Fibroblast of villous mesenchyme (primary cell): ENCODE data around the gene MYMK. TPM values are rescaled to one million over a fixed set of nuclear protein-coding genes. Genes with fewer than 3 reads are reported as not detected.

ENCODE experiments used
- DNase-seq: peaks from one replicate; pipeline ENCODE4 v3.0.0-alpha.2; 2010; ENCODE audit warnings: low read depth
- H3K4me3 ChIP-seq: 2 replicates; pipeline ENCODE4 v1.5.1; 2011; ENCODE audit warnings: low read depth, mild to moderate bottlenecking, low read length
- CTCF ChIP-seq: IDR thresholded peaks from 2 replicates; pipeline ENCODE4 v1.5.1; 2012; ENCODE audit warnings: low read depth, mild to moderate bottlenecking, low read length; ENCODE audit not compliant: insufficient read depth
- total RNA-seq: library from RNA; depleted of rRNA; stranded (reverse); fragments of >200 nt; gene quantifications from 2 replicates; pipeline ENCODE4 v1.2.3, GENCODE V29; 2012

Gene MYMK
- total RNA-seq, 1 donor, result not detected

GRCh38 chr9:133465984-133466383, 58.8 kb downstream of the MYMK start:
- no peak overlapping the region for H3K4me3 ChIP-seq
- no peak for TF ChIP-seq CTCF
- DNase-seq, result no peak

- TF ChIP-seq CTCF, result no peak
- no peak for DNase-seq
Observed at GRCh38 chr9:133464638-133465037, 60.1 kb downstream of the MYMK start.

More at GRCh38 chr9:133464638-133465037, 60.1 kb downstream of the MYMK start:
- H3K4me3 ChIP-seq, result no peak overlapping the region

Other genes with a start within 250 kb of the MYMK start
- gene ABO, start 249.8 kb downstream of the MYMK start, total RNA-seq, result not detected in 2 replicates
- gene SURF6, start 188.8 kb downstream of the MYMK start, total RNA-seq, result 7.4 and 8.2 TPM in 2 replicates
- gene MED22, start 176.8 kb downstream of the MYMK start, total RNA-seq, result 11.9 and 12.1 TPM in 2 replicates
- 1,651 and 1,997 TPM in 2 replicates for gene RPL7A, start 176.7 kb downstream of the MYMK start, total RNA-seq
- 13.4 and 14.2 TPM in 2 replicates for gene SURF1, start 168.5 kb downstream of the MYMK start, total RNA-seq
- gene SURF2, start 168.4 kb downstream of the MYMK start, total RNA-seq, result 12.1 and 16.1 TPM in 2 replicates
- 403 and 513 TPM in 2 replicates for gene SURF4, start 148.9 kb downstream of the MYMK start, total RNA-seq
- 0.32 and 2.6 TPM in 2 replicates for gene STKLD1, start 148.6 kb downstream of the MYMK start, total RNA-seq
- 10.0 and 12.5 TPM in 2 replicates for gene REXO4, start 106.9 kb downstream of the MYMK start, total RNA-seq
- 1.3 TPM in 2 replicates for gene ADAMTS13, start 102.6 kb downstream of the MYMK start, total RNA-seq
- gene CACFD1, start 65.0 kb downstream of the MYMK start, total RNA-seq, result 3.9 and 7.7 TPM in 2 replicates
- gene SLC2A6, start 45.9 kb downstream of the MYMK start, total RNA-seq, result 35.4 and 41.9 TPM in 2 replicates
- gene ADAMTSL2, start 9.7 kb upstream of the MYMK start, total RNA-seq, result under 0.01 and 0.32 TPM in 2 replicates
- gene FAM163B, start 84.4 kb upstream of the MYMK start, total RNA-seq, result not detected in 2 replicates
- not detected in 2 replicates for gene DBH, start 111.4 kb upstream of the MYMK start, total RNA-seq
- gene SARDH, start 213.4 kb upstream of the MYMK start, total RNA-seq, result 5.5 and 6.0 TPM in 2 replicates